HG02840 (cell line): ENCODE measurements around the gene ANKRD31.
"Not testable (repeated sequence)": the region's sequence is repeated elsewhere in the genome, so short reads cannot be mapped to it uniquely, and the experiment has no call there.

ENCODE experiments used
- ATAC-seq: cut with Tn5 transposase; IDR thresholded peaks from one replicate; pipeline ENCODE4 v1.9.1; 2021; ENCODE audit warnings: mild to moderate bottlenecking, moderate library complexity, moderate number of reproducible peaks; ENCODE audit not compliant: unreplicated experiment, low FRiP score

The ANKRD31 gene

GRCh38 chr5:75239681-75240080 is 3.0 kb upstream of the ANKRD31 start:
- ATAC-seq = no peak

DNA sequence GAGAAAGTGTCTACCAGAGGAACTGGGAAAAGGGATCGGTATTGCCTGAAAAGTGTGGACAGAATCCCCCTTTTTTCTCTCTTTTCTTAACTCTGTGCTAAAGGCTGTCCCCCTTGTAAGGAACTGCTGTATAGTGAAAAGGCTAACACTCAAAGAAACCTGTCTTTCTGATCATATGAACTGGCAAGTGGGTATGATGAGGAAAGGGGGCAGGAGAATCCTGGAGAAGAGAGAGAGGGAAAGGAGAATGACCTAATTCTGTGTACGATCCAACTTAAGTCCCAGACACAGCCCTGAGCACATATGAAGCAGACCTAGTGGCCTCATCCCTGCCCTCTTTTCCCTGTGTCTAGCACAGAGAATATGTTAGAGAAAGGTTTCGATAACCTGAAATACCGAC is 967 bp downstream of the ANKRD31 start:
- no peak for ATAC-seq

- no peak for ATAC-seq
Measured at GRCh38 chr5:75234251-75234650, 2.4 kb downstream of the ANKRD31 start.

DNA sequence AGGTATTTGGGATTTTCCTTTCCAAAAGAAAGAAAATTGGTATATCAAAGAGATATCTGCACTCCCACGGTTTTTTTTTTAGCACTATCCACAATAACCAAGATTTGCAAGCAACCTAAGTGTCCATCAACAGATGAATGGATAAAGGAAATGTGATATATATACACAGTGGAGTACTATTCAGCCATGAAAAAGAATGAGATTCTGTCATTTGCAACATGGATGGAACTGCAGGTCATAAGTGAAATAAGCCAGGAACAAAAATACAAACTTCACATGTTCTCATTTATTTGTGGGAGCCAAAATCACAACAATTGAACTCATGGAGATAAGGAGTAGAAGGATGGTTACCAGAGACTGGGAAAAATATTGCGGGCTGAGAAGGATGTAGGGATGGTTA is 9.8 kb downstream of the ANKRD31 start:
- no peak for ATAC-seq

DNA sequence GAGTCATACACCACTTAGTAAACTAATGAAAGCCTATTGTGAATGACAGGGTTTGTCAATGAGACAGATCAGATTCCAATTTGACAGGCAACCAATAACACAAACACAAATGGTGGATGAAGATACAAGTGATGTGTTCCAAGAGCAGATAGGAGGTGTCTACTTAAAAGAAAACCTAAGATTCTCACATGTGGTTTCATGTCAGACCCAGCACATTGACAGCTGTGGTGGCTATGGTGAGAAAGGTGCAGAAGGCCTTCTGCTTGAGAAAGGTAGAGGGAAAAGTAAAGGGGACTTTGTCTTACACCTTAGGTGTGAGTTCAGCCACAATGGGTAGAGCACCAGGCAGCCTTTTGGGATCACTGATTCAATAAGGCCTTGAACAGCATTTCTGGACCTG is 11.2 kb downstream of the ANKRD31 start:
- no peak for ATAC-seq

GRCh38 chr5:75220787-75221186 is 15.9 kb downstream of the ANKRD31 start:
- ATAC-seq = not testable (repeated sequence)

- ATAC-seq = no peak
Measured at GRCh38 chr5:75214928-75215327, 21.8 kb downstream of the ANKRD31 start.

DNA sequence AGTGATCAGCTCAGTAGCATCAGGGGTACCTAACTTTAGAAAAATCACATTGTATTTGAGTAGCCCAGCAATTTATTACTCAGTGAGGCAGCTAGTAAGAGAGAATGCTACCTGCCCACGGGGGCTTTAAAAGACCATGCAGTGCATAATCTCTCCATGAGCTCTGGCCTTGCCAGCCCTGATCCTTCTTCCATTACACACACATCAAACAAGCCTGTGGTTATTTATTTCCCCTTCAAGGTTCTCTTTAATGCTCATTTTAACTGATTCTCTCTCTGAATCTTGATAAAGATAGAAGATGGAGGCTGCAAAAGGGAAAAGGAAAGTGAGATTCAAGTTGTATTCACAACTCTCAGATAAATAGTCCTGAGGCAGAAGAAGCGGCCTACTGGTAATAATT is 22.3 kb downstream of the ANKRD31 start:
- no peak for ATAC-seq

DNA sequence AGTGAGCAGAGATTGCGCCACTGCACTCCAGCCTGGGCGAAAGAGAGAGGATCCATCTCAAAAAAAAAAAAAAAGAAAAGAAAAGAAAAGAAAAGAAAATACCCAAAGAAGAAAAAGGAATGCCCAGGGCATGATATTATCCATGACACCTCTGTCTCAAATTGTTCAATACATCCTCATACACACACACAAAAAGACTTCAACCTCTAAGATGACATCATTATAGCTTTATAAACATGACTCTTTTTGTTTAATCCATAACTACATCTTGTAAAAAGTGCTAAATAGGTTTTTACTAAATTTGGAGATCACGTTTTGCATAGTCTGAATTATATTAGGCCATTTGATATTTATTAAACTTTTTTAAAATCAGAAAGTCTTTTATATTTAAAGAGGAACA is 33.1 kb downstream of the ANKRD31 start:
- no peak for ATAC-seq

DNA sequence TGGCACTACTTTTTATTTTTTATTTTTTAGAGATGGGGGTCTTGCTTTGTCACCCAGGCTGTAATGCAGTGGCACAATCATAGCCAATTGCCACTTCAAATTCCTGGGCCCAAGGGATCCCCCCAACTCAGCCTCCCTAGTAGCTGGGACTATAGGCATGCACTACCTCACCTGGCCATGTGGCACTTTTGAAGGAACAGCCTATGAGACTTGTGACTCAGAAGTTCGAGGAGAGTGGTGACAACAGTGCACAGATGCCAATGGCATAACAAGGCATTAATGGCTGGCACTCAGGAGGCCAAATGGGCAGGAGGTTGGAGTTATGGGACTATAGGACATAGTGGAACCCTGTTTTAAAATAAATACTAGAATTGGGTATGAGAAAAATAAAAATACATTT is 33.7 kb downstream of the ANKRD31 start:
- ATAC-seq = no peak

- no peak for ATAC-seq
Measured at GRCh38 chr5:75200776-75201175, 35.9 kb downstream of the ANKRD31 start.

GRCh38 chr5:75199946-75200345 is 36.7 kb downstream of the ANKRD31 start:
- ATAC-seq = no peak

DNA sequence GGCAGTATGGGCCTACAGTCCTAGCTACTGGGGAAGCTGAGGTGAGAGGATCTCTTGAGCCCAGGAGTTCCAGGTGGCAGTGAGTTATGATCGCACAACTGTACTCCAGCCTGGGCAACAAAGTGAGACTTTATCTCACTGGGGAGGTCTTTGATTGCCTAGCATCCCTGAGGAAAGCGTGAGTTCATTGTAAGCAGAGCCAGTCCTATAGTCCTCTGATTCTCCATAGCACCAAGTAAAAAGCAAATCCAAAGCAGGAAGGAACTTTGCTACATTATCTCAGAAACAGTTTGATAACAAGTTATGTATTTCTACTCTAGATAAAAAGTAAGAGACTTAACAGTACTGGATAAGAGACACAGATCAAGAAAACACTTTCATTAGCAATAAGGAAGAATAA is 37.6 kb downstream of the ANKRD31 start:
- no peak for ATAC-seq

DNA sequence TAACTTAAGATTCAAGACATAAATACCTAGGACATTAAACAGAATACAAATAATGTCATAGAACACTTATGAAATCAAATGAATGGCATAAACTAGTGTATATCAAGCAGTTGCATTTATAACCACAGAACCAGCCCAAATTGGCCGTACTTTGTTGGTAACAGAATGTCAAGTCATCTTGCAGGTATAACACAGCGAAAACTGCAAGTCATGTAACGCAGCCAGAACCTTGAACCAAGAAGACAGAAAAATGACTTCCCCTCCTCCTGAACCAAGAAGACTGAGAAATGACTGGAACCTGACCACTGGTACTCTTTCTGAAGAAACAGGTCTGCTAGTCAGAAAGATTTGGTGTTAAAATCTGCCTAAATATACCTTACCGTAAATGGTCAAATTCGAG is 38.9 kb downstream of the ANKRD31 start:
- no peak for ATAC-seq

DNA sequence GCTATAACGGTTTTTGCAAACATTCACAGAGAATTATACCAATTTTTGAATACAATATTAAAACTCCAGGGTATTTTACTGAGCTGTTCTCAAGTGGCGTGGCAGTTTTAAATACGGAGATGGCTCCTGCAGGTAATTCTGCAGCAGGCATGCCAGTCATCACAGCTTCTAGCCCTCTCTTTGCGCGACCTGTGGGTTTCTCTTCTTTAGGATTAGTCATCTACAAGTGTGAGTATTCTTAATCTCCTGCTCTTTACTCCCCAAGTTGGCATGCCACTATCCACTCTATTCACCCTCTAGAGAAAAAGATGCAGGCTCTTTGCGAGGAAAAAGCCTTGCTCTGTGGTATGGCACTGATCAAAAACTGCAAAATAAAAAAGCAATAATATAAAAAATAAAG is 43.9 kb downstream of the ANKRD31 start:
- no peak for ATAC-seq

DNA sequence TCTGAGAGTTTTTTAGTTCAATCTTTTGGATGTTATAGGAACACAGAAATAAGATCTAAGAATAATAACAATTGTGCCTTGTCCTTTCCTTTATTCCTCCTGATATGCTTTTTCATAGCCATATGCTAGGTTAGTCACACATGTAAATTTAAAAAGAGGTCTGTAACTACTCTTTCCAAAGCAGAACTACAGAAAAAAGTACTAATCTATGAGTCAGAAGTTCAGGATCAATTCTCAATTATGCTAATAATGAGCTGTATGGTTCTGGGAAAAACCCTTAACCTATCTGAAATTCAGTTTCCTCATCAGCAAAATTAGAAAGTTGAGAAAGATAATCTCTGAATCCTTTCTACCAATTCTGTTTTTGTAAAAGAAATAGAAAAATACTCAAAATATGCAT is 44.4 kb downstream of the ANKRD31 start:
- ATAC-seq = no peak

DNA sequence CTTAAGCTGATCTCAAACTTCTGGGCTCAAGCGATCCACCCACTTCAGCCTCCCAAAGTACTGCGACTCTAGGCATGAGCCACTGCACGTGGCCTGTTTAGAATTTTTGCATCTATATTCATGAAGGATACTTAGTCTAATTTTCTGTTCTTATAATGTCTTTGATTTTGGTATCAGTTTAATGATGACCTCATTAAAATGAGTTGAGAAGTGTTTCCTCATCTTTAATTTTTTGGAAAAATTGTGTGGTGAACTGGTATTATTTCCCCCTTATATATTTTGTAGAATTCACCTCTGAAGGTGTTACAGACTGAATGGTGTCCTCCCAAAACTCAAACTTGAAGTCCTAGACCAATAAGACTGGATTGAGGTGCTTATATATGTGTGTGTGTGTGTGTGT is 46.5 kb downstream of the ANKRD31 start:
- no peak for ATAC-seq

DNA sequence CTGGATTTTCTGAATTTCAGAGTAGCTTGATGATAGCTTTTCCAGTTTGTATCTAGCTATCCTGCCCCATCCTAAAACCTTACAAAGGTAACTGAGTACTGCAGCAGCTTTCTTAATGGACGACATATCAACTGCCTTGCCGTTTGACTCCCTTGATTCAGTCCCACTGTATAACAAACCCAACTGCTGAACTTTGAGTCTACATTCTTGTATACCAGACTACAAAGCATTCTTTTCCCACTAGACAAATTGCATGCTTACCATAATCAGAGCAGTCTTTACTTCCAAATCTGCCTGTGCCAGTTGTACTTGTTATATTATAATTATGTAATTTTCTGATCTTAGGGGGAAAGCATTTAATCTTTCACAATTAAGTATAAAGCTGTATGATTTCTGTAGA is 47.3 kb downstream of the ANKRD31 start:
- ATAC-seq = no peak

GRCh38 chr5:75185763-75186162 is 50.9 kb downstream of the ANKRD31 start:
- no peak for ATAC-seq

- not testable (repeated sequence) for ATAC-seq
Measured at GRCh38 chr5:75176009-75176408, 60.7 kb downstream of the ANKRD31 start.

GRCh38 chr5:75174872-75175271 is 61.8 kb downstream of the ANKRD31 start:
- ATAC-seq = not testable (repeated sequence)

DNA sequence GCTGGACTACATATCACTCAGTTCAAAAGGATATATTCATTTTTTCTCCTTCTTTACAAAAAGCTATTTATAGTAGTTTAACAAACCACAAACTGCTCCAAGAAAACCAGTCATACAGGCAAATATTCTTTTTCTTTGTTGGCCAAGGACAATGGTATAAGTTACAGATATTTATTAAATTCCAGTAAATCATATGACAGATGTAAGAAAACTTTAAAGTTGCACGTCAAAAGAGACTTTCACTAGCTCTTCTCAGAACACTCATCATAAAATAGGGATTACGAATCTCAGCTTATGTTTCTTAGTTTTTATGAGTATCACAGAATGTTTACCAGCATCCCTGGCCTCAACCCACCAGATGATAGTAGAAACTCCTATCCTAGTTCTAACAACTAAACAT is 67.2 kb downstream of the ANKRD31 start:
- no peak for ATAC-seq

- ATAC-seq = no peak
Measured at GRCh38 chr5:75168026-75168735, 68.5 kb downstream of the ANKRD31 start.
